Measurements from ENCODE around the gene EIF4G3.

Gene EIF4G3

GRCh38 chr1:20823845-20824244 lies 352.9 kb downstream of the EIF4G3 start:
- Histone ChIP-seq H3K4ac (ENCODE audit: low read depth in 1 of 2, low read length in 2 of 2) (no peak overlapping the region), H3K79me1 (replicated peaks; ENCODE audit: low read length, poor library complexity, severe bottlenecking) (peaks cover 6% of the 10 kb centered on the region), H3K27me3 (ENCODE audit: control insufficient read depth in 1 of 2, insufficient read depth in 1 of 2, low read length in 2 of 2) (no peaks in the 10 kb centered on the region), H2AFZ (ENCODE audit: low read depth, low read length) (no peak overlapping the region), H3K4me3 (ENCODE audit: insufficient read depth in 1 of 2, low read depth in 1 of 2, low read length in 2 of 2) (no peak overlapping the region), H2BK12ac (ENCODE audit: low read length in 2 of 2) (no peak overlapping the region), H3K23ac (ENCODE audit: low read length in 2 of 2) (no peak overlapping the region), H2AK5ac (ENCODE audit: low read length, severe bottlenecking) (no peak overlapping the region), H3K36me3 (ENCODE audit: control insufficient read depth in 1 of 2, insufficient read depth in 2 of 2, low read depth in 1 of 2, low read length in 2 of 2) (peaks cover 12 to 64% of the 10 kb centered on the region in 2 experiments), H3K14ac (ENCODE audit: low read length in 2 of 2) (no peak overlapping the region), H3K4me2 (ENCODE audit: low read length, poor library complexity, severe bottlenecking) (no peak overlapping the region), H4K8ac (ENCODE audit: low read length) (no peak overlapping the region), H3K9me3 (ENCODE audit: control insufficient read depth, low read length) (no peaks in the 10 kb centered on the region), H4K91ac (ENCODE audit: low read length) (no peak overlapping the region), H2BK5ac (ENCODE audit: low read depth, low read length, poor library complexity, severe bottlenecking) (no peak overlapping the region), H3K18ac (ENCODE audit: low read depth in 1 of 2, low read length in 2 of 2) (no peak overlapping the region), H2BK120ac (ENCODE audit: low read depth, low read length) (no peak overlapping the region), H3K9ac (ENCODE audit: low read length) (no peak overlapping the region), H3K4me1 (ENCODE audit: control insufficient read depth, insufficient read depth, low read depth, low read length) (no peaks in the 10 kb centered on the region), H3K27ac (ENCODE audit: low read length, poor library complexity, severe bottlenecking) (no peak overlapping the region), H2BK15ac (ENCODE audit: low read depth, poor library complexity, severe bottlenecking) (no peak overlapping the region)
- DNase-seq: no peak

- Histone ChIP-seq H3K4me3 (ENCODE audit: insufficient read depth in 1 of 2, low read depth in 1 of 2, low read length in 2 of 2) (no peak overlapping the region), H3K9ac (ENCODE audit: low read length) (no peak overlapping the region), H3K27ac (ENCODE audit: low read length, poor library complexity, severe bottlenecking) (no peak overlapping the region), H3K27me3 (ENCODE audit: control insufficient read depth in 1 of 2, insufficient read depth in 1 of 2, low read length in 2 of 2) (no peaks in the 10 kb centered on the region), H4K91ac (ENCODE audit: low read length) (no peak overlapping the region), H2BK5ac (ENCODE audit: low read depth, low read length, poor library complexity, severe bottlenecking) (no peak overlapping the region), H3K9me3 (ENCODE audit: control insufficient read depth, low read length) (no peaks in the 10 kb centered on the region), H3K4me1 (ENCODE audit: control insufficient read depth, insufficient read depth, low read depth, low read length) (no peaks in the 10 kb centered on the region), H3K23ac (ENCODE audit: low read length in 2 of 2) (no peak overlapping the region), H2AK5ac (ENCODE audit: low read length, severe bottlenecking) (no peak overlapping the region), H3K18ac (ENCODE audit: low read depth in 1 of 2, low read length in 2 of 2) (no peak overlapping the region), H2AFZ (ENCODE audit: low read depth, low read length) (no peak overlapping the region), H3K4me2 (ENCODE audit: low read length, poor library complexity, severe bottlenecking) (no peak overlapping the region), H3K36me3 (ENCODE audit: control insufficient read depth in 1 of 2, insufficient read depth in 2 of 2, low read depth in 1 of 2, low read length in 2 of 2) (peaks cover 18 to 55% of the 10 kb centered on the region in 2 experiments), H2BK15ac (ENCODE audit: low read depth, poor library complexity, severe bottlenecking) (no peak overlapping the region), H3K4ac (ENCODE audit: low read depth in 1 of 2, low read length in 2 of 2) (no peak overlapping the region), H2BK120ac (ENCODE audit: low read depth, low read length) (no peak overlapping the region), H4K8ac (ENCODE audit: low read length) (no peak overlapping the region), H3K79me1 (replicated peaks; ENCODE audit: low read length, poor library complexity, severe bottlenecking) (peaks cover 3% of the 10 kb centered on the region), H3K14ac (ENCODE audit: low read length in 2 of 2) (no peak overlapping the region), H2BK12ac (ENCODE audit: low read length in 2 of 2) (no peak overlapping the region)
- 50% methylated on average over 2 of the region's 2 CpGs for WGBS
- no peak for DNase-seq
Measured at GRCh38 chr1:20821466-20821865, 355.2 kb downstream of the EIF4G3 start.

- H3K4me2 ChIP-seq (ENCODE audit: low read length, poor library complexity, severe bottlenecking): no peak overlapping the region
- H2BK120ac ChIP-seq (ENCODE audit: low read depth, low read length): no peak overlapping the region
- no peak overlapping the region for H2BK15ac ChIP-seq (ENCODE audit: low read depth, poor library complexity, severe bottlenecking)
- H3K9ac ChIP-seq (ENCODE audit: low read length): no peak overlapping the region
- H3K27ac ChIP-seq (ENCODE audit: low read length, poor library complexity, severe bottlenecking): no peak overlapping the region
- no peaks in the 10 kb centered on the region for H3K79me1 ChIP-seq (replicated peaks; ENCODE audit: low read length, poor library complexity, severe bottlenecking)
- H2BK5ac ChIP-seq (ENCODE audit: low read depth, low read length, poor library complexity, severe bottlenecking): no peak overlapping the region
- H3K4me1 ChIP-seq (ENCODE audit: control insufficient read depth, insufficient read depth, low read depth, low read length): no peaks in the 10 kb centered on the region
- H3K23ac ChIP-seq (ENCODE audit: low read length in 2 of 2): no peak overlapping the region
- no peak overlapping the region for H4K8ac ChIP-seq (ENCODE audit: low read length)
- H2BK12ac ChIP-seq (ENCODE audit: low read length in 2 of 2): no peak overlapping the region
- H3K36me3 ChIP-seq (ENCODE audit: control insufficient read depth in 1 of 2, insufficient read depth in 2 of 2, low read depth in 1 of 2, low read length in 2 of 2): peaks cover 18 to 53% of the 10 kb centered on the region in 2 experiments
- no peak overlapping the region for H2AFZ ChIP-seq (ENCODE audit: low read depth, low read length)
- no peaks in the 10 kb centered on the region for H3K27me3 ChIP-seq (ENCODE audit: control insufficient read depth in 1 of 2, insufficient read depth in 1 of 2, low read length in 2 of 2)
- no peak overlapping the region for H2AK5ac ChIP-seq (ENCODE audit: low read length, severe bottlenecking)
- H4K91ac ChIP-seq (ENCODE audit: low read length): no peak overlapping the region
- no peak overlapping the region for H3K18ac ChIP-seq (ENCODE audit: low read depth in 1 of 2, low read length in 2 of 2)
- no peaks in the 10 kb centered on the region for H3K9me3 ChIP-seq (ENCODE audit: control insufficient read depth, low read length)
- no peak overlapping the region for H3K14ac ChIP-seq (ENCODE audit: low read length in 2 of 2)
- DNase-seq: no peak
- 90% methylated on average over 5 of the region's 5 CpGs for WGBS
- H3K4me3 ChIP-seq (ENCODE audit: insufficient read depth in 1 of 2, low read depth in 1 of 2, low read length in 2 of 2): no peak overlapping the region
- H3K4ac ChIP-seq (ENCODE audit: low read depth in 1 of 2, low read length in 2 of 2): no peak overlapping the region
Measured at GRCh38 chr1:20819818-20820217, 356.9 kb downstream of the EIF4G3 start.

- H3K27me3 ChIP-seq (ENCODE audit: control insufficient read depth in 1 of 2, insufficient read depth in 1 of 2, low read length in 2 of 2): no peaks in the 10 kb centered on the region
- H2AFZ ChIP-seq (ENCODE audit: low read depth, low read length): no peak overlapping the region
- WGBS: no CpG with 5 or more reads among the region's 4 CpGs
- H2BK5ac ChIP-seq (ENCODE audit: low read depth, low read length, poor library complexity, severe bottlenecking): no peak overlapping the region
- DNase-seq: no peak
- no peak overlapping the region for H2BK12ac ChIP-seq (ENCODE audit: low read length in 2 of 2)
- no peak overlapping the region for H3K4me2 ChIP-seq (ENCODE audit: low read length, poor library complexity, severe bottlenecking)
- peaks cover 21 to 44% of the 10 kb centered on the region in 2 experiments for H3K36me3 ChIP-seq (ENCODE audit: control insufficient read depth in 1 of 2, insufficient read depth in 2 of 2, low read depth in 1 of 2, low read length in 2 of 2)
- H3K4me1 ChIP-seq (ENCODE audit: control insufficient read depth, insufficient read depth, low read depth, low read length): no peaks in the 10 kb centered on the region
- H4K91ac ChIP-seq (ENCODE audit: low read length): no peak overlapping the region
- H3K79me1 ChIP-seq (replicated peaks; ENCODE audit: low read length, poor library complexity, severe bottlenecking): peaks cover 2% of the 10 kb centered on the region
- no peak overlapping the region for H3K4me3 ChIP-seq (ENCODE audit: insufficient read depth in 1 of 2, low read depth in 1 of 2, low read length in 2 of 2)
- H3K27ac ChIP-seq (ENCODE audit: low read length, poor library complexity, severe bottlenecking): no peak overlapping the region
- H3K23ac ChIP-seq (ENCODE audit: low read length in 2 of 2): no peak overlapping the region
- no peak overlapping the region for H3K14ac ChIP-seq (ENCODE audit: low read length in 2 of 2)
- H3K9me3 ChIP-seq (ENCODE audit: control insufficient read depth, low read length): no peaks in the 10 kb centered on the region
- H2AK5ac ChIP-seq (ENCODE audit: low read length, severe bottlenecking): no peak overlapping the region
- H2BK15ac ChIP-seq (ENCODE audit: low read depth, poor library complexity, severe bottlenecking): no peak overlapping the region
- H3K9ac ChIP-seq (ENCODE audit: low read length): peak overlapping the region; percentile 4
- no peak overlapping the region for H3K18ac ChIP-seq (ENCODE audit: low read depth in 1 of 2, low read length in 2 of 2)
- H2BK120ac ChIP-seq (ENCODE audit: low read depth, low read length): no peak overlapping the region
- H4K8ac ChIP-seq (ENCODE audit: low read length): no peak overlapping the region
- H3K4ac ChIP-seq (ENCODE audit: low read depth in 1 of 2, low read length in 2 of 2): no peak overlapping the region
Measured at GRCh38 chr1:20814534-20814871, 362.2 kb downstream of the EIF4G3 start.

All from mesenchymal stem cell (in vitro differentiated cells and primary cell).